Uterus (tissue), 4 donors: ENCODE data around the gene DDIT3. TPM values are rescaled to one million over a fixed set of nuclear protein-coding genes. Genes with fewer than 3 reads are reported as not detected.
A peak's percentile ranks its signal among the peaks of the same experiment; 100 is the strongest.

Source experiments
- DNase-seq, 2 donors: peaks; one replicate each; pipeline ENCODE4 v3.0.0-alpha.2; 2019 to 2020
- H3K27ac ChIP-seq, 2 donors: fragments of 200-600 bp; sonication (generic); 1 replicate in 1 of 2; 2 replicates in 1 of 2; pipeline ENCODE4 v1.5.1; 2016 to 2018
- H3K27me3 ChIP-seq, 2 donors: fragments of 200-600 bp; sonication (generic); one replicate each; pipeline ENCODE4 v1.5.1; 2018 to 2019; ENCODE audit warnings: control low read depth in 1 of 2
- H3K36me3 ChIP-seq, 2 donors: fragments of 200-600 bp; sonication (generic); one replicate each; pipeline ENCODE4 v1.5.1; 2019; ENCODE audit warnings: control low read depth in 1 of 2
- H3K4me1 ChIP-seq, 2 donors: fragments of 200-600 bp; sonication (generic); one replicate each; pipeline ENCODE4 v1.5.1; 2018 to 2019; ENCODE audit warnings: control low read depth in 1 of 2
- H3K4me3 ChIP-seq, 2 donors: fragments of 200-600 bp; sonication (generic); 1 replicate in 1 of 2; 2 replicates in 1 of 2; pipeline ENCODE4 v1.5.1; 2018 to 2019; ENCODE audit warnings: mild to moderate bottlenecking in 1 of 2
- H3K9me3 ChIP-seq, 2 donors: fragments of 200-600 bp; sonication (generic); one replicate each; pipeline ENCODE4 v1.5.1; 2019; ENCODE audit warnings: control low read depth in 1 of 2
- CTCF ChIP-seq, 4 experiments: fragments of 200-600 bp in 2 of 4; fragments of 450-650 bp in 2 of 4; sonication (generic) in 2 of 4; IDR thresholded peaks; one replicate each; pipeline ENCODE4 v1.5.1; 2016 to 2019; ENCODE audit warnings: antibody characterized with exemption in 4 of 4, mild to moderate bottlenecking in 2 of 4, moderate library complexity in 1 of 4
- POLR2A ChIP-seq, 2 donors: fragments of 450-650 bp; IDR thresholded peaks; one replicate each; pipeline ENCODE4 v1.6.1; 2016; ENCODE audit warnings: antibody characterized with exemption in 2 of 2, mild to moderate bottlenecking in 1 of 2, moderate library complexity in 1 of 2
- intact Hi-C: fragments of 100-400 bp; cut with DNase I; formaldehyde crosslinking; loops from one replicate; pipeline ENCODE4 v1.15.1; 2023; ENCODE audit warnings: low total_unique reads
- total RNA-seq, 4 donors: library from RNA; depleted of rRNA in 3 of 4; stranded (reverse); fragments of >200 nt in 3 of 4; gene quantifications; one replicate each; pipeline versions ENCODE4 v1.1.0 to v1.2.4, GENCODE V29; 2014 to 2023
- donor health status: DM: yes; HTN: yes; CAD: no.

The DDIT3 gene
- total RNA-seq, 4 donors from 2014 or later: 2.3 to 28.2 (median 9.8) TPM

- Histone ChIP-seq H3K27ac (peak within 1 kb of the TSS in 1 of 2 donors; percentile 52), H3K36me3 (no peaks in the 10 kb centered on the region), H3K4me3 (peak within 1 kb of the TSS; percentile 30 to 38), H3K4me1 (peaks cover 0 to 11% of the 10 kb centered on the region in 2 donors), H3K27me3 (no peaks in the 10 kb centered on the region), H3K9me3 (no peaks in the 10 kb centered on the region)
- DNase-seq: peak in 1 of 2 donors; percentile 40
- intact Hi-C loops: no loop called here
- TF ChIP-seq POLR2A (IDR thresholded peaks at IDR 0.05) (peak in 1 of 2 donors; percentile 28), CTCF (IDR thresholded peaks at IDR 0.05) (peak in 1 of 4 experiments; percentile 7)
Observed at GRCh38 chr12:57549909-57550640, 29.8 kb upstream of the DDIT3 start, which contains the start of gene KIF5A. TSS of gene KIF5A (plus strand) at chr12:57550044. CDS start at chr12:57550272, 228 bp downstream.

- peaks cover 0 to 11% of the 10 kb centered on the region in 2 donors for H3K4me1 ChIP-seq
- H3K27ac ChIP-seq: peak overlapping the region in 1 of 2 donors; percentile 52
- no peaks in the 10 kb centered on the region for H3K36me3 ChIP-seq
- H3K9me3 ChIP-seq: no peaks in the 10 kb centered on the region
- intact Hi-C loops: no loop called here
- peak overlapping the region; percentile 30 to 38 for H3K4me3 ChIP-seq
- H3K27me3 ChIP-seq: no peaks in the 10 kb centered on the region
- TF ChIP-seq POLR2A (IDR thresholded peaks at IDR 0.05) (no peak), CTCF (IDR thresholded peaks at IDR 0.05) (no peak)
- no peak for DNase-seq
Observed at GRCh38 chr12:57549203-57549908, 29.0 kb upstream of the DDIT3 start.

- Histone ChIP-seq H3K36me3 (no peaks in the 10 kb centered on the region), H3K4me1 (peaks cover 0 to 11% of the 10 kb centered on the region in 2 donors), H3K9me3 (no peaks in the 10 kb centered on the region), H3K27me3 (no peaks in the 10 kb centered on the region), H3K27ac (no peak overlapping the region), H3K4me3 (no peak overlapping the region)
- no peak for DNase-seq
- intact Hi-C loops: no loop called here
- TF ChIP-seq CTCF (IDR thresholded peaks at IDR 0.05) (no peak), POLR2A (IDR thresholded peaks at IDR 0.05) (no peak)
Observed at GRCh38 chr12:57548488-57548887, 28.2 kb upstream of the DDIT3 start.

- TF ChIP-seq POLR2A (IDR thresholded peaks at IDR 0.05): no peak
- no peak for TF ChIP-seq CTCF (IDR thresholded peaks at IDR 0.05)
- Histone ChIP-seq H3K9me3 (no peaks in the 10 kb centered on the region), H3K4me1 (peaks cover 0 to 11% of the 10 kb centered on the region in 2 donors), H3K27ac (no peak overlapping the region), H3K4me3 (no peak overlapping the region), H3K27me3 (no peaks in the 10 kb centered on the region), H3K36me3 (no peaks in the 10 kb centered on the region)
- intact Hi-C loops: no loop called here
- DNase-seq: no peak
Observed at GRCh38 chr12:57548013-57548315, 27.6 kb upstream of the DDIT3 start.
